ENCODE data around the gene RNF103. TPM values are rescaled to one million over a fixed set of nuclear protein-coding genes. Genes with fewer than 3 reads are reported as not detected.

Gene RNF103
- total RNA-seq, 1 donor from 2014 or later: 41.2 TPM

DNA sequence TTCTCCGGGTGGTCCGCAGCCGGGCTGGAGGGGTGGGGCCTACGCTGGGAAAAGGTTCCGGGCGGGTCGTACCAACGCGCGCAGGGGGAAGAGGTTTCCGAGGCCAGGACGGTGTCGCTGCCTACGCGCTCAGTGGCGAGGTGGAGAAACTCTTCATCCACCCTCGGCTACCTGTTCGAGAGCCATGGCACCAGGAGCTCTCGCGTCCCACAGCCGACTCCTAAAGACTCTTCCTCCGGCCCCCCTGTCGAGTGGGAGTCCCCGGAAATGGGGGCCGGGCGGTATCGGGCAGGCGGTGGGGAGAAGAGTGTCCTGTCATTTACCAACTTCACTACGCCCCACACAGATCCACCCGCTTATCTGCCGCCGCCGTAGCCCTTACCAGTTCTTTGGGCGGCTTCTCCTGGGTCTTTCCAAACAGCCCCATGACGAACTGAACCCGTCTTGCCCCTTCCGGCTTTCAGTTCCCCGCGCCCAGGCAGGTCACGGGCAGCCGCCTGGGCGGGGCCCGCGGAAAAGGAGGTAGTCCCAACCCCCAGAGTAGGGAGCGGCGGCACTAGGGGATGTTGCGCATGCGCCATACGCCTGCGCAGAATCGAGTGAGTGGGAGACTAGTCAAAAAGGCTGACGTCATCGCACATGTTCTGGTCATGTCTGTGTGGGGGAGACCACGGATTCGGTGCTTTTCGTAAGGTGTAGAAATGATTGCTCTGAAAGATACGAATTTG lies 60.6 kb downstream of the RNF103 start, which contains the start of gene CHMP3:
Gene CHMP3 (minus strand): TSS at position 522 of the 728 bp plus-strand sequence. CDS start 95 bp downstream, at position 427.
- peak; percentile 91 to 95 for DNase-seq (ENCODE audit: low spot score in 2 of 2, unreplicated experiment in 2 of 2)
- Mint-ChIP-seq H3K27me3 (ENCODE audit: low read depth) (peaks cover 13% of the 10 kb centered on the region), H3K4me1 (peaks cover 21% of the 10 kb centered on the region), H3K9me3 (peaks cover 11% of the 10 kb centered on the region), H3K4me3 (peak within 1 kb of the TSS; percentile 97), H3K27ac (peak within 1 kb of the TSS; percentile 99), H3K36me3 (no peaks in the 10 kb centered on the region)
- TF ChIP-seq, protein P1, sequence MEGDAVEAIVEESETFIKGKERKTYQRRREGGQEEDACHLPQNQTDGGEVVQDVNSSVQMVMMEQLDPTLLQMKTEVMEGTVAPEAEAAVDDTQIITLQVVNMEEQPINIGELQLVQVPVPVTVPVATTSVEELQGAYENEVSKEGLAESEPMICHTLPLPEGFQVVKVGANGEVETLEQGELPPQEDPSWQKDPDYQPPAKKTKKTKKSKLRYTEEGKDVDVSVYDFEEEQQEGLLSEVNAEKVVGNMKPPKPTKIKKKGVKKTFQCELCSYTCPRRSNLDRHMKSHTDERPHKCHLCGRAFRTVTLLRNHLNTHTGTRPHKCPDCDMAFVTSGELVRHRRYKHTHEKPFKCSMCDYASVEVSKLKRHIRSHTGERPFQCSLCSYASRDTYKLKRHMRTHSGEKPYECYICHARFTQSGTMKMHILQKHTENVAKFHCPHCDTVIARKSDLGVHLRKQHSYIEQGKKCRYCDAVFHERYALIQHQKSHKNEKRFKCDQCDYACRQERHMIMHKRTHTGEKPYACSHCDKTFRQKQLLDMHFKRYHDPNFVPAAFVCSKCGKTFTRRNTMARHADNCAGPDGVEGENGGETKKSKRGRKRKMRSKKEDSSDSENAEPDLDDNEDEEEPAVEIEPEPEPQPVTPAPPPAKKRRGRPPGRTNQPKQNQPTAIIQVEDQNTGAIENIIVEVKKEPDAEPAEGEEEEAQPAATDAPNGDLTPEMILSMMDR (IDR thresholded peaks at IDR 0.05; ENCODE audit: unreplicated experiment): no peak

DNA sequence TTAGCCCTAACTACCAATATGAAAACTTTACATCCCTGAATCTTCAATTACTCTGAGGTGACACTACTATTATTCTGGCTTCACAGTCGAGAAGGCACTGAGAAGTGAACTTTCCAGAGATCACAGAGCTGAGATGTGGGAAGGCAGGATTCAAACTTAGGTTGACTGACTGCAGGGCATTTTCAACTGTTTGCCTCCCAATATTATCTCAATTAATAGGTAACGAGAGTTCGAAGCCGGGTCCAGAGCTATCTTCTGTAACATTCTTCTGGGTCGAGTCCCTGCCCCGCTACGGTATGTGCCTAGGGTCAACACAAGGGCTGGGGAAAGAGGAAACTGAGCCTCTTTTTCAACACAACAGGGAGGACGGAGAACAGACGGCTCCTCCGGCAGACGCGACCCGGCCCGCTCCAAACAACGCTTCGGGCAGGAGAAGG lies 61.2 kb downstream of the RNF103 start:
- Mint-ChIP-seq H3K9me3 (peaks cover 11% of the 10 kb centered on the region), H3K4me3 (peak overlapping the region; percentile 97)
- DNase-seq (ENCODE audit: low spot score in 2 of 2, unreplicated experiment in 2 of 2): no peak

DNA sequence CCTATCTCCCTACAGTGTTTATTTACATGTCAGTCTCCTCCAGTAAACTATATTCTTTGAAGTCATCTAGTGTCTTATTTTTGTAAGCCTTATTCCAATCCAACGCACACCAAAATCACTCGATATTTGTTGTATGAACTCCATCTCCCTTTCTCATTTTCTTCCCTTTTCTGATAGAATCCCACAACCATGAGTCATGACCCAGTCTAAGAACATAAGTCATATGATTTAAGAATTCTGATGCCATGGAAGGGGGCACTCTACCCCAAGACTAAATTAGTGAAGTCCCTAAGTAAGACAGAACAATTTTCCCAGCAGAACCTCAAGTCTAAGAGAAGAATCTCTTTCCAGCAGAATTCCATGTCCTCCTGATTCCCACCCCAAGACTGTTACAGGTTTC lies 65.8 kb downstream of the RNF103 start:
- peaks cover 16% of the 10 kb centered on the region for H3K4me1 Mint-ChIP-seq
- H3K4me3 Mint-ChIP-seq: no peak overlapping the region
- peaks cover 13% of the 10 kb centered on the region for H3K36me3 Mint-ChIP-seq
- peaks cover 6% of the 10 kb centered on the region for H3K9me3 Mint-ChIP-seq
- H3K27me3 Mint-ChIP-seq (ENCODE audit: low read depth): no peaks in the 10 kb centered on the region
- DNase-seq (ENCODE audit: low spot score in 2 of 2, unreplicated experiment in 2 of 2): no peak
- TF ChIP-seq, protein P1 (IDR thresholded peaks at IDR 0.05; ENCODE audit: unreplicated experiment): no peak
- H3K27ac Mint-ChIP-seq: no peak overlapping the region

More for the DNA sequence above, 61.2 kb downstream of the RNF103 start:
- H3K36me3 Mint-ChIP-seq: no peaks in the 10 kb centered on the region
- H3K27ac Mint-ChIP-seq: peak overlapping the region; percentile 99
- H3K27me3 Mint-ChIP-seq (ENCODE audit: low read depth): peaks cover 12% of the 10 kb centered on the region
- H3K4me1 Mint-ChIP-seq: peaks cover 21% of the 10 kb centered on the region
- TF ChIP-seq, protein P1 (IDR thresholded peaks at IDR 0.05; ENCODE audit: unreplicated experiment): no peak

DNA sequence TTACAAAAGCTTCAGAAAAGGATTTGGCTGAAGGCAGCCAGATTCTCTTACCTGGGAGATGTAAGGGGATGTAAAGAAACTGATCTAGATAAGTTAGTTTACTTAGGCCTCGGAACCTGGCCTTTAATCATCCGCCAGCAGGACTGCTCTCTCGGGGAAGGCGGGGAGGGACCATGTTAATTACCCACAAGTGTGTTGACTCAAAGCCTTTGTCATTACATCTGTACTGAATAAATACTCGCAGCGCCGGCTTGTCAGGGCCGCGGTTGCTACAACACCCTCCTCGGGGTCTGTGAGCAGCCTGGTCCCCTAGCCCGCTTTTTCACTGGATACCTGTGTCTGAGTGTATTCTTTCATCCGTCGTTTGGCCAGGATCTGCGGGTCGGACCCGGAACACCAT lies 67.2 kb downstream of the RNF103 start:
- H3K9me3 Mint-ChIP-seq: peaks cover 20% of the 10 kb centered on the region
- DNase-seq (ENCODE audit: low spot score in 2 of 2, unreplicated experiment in 2 of 2): no peak
- TF ChIP-seq, protein P1 (IDR thresholded peaks at IDR 0.05; ENCODE audit: unreplicated experiment): no peak
- no peak overlapping the region for H3K4me3 Mint-ChIP-seq
- no peaks in the 10 kb centered on the region for H3K27me3 Mint-ChIP-seq (ENCODE audit: low read depth)
- H3K27ac Mint-ChIP-seq: no peak overlapping the region
- peaks cover 25% of the 10 kb centered on the region for H3K36me3 Mint-ChIP-seq
- H3K4me1 Mint-ChIP-seq: peaks cover 4% of the 10 kb centered on the region

Other genes starting within 250 kb of the RNF103 start
- gene KDM3A, start 182.5 kb downstream of the RNF103 start, total RNA-seq: 103 to 113 TPM (median 108 TPM) in 3 replicates
- 73.5 to 75.8 TPM (median 73.8 TPM) in 3 replicates for gene CHMP3, start 60.4 kb downstream of the RNF103 start, total RNA-seq
- gene RMND5A, start 96.4 kb upstream of the RNF103 start, total RNA-seq: 41.0 to 44.3 TPM (median 43.9 TPM) in 3 replicates
- 0.31 to 0.38 TPM (median 0.36 TPM) in 3 replicates for gene CD8A, start 167.0 kb upstream of the RNF103 start, total RNA-seq
- 0.24 TPM in 1 of 3 replicates, not detected in the others for gene CD8B, start 238.0 kb upstream of the RNF103 start, total RNA-seq